K562 (cell line): ENCODE data around the gene ZNF514. TPM values are rescaled to one million over a fixed set of nuclear protein-coding genes. Genes with fewer than 3 reads are reported as not detected.
A peak's percentile ranks its signal among the peaks of the same experiment; 100 is the strongest.

Source experiments
- ATAC-seq: fragments of 200-7000 bp; cut with Tn5 transposase; 3 replicates; pipeline ENCODE4 v1.9.1; 2020; ENCODE audit warnings: moderate library complexity
- BruUV-seq: library from RNA; stranded (reverse); fragments of 400-500 nt; replicated peaks from 2 replicates; lab custom pipeline; 2021; lab: Mats Ljungman, UMichigan
- CTCF ChIA-PET: fragments of 300-600 bp; formaldehyde crosslinking; extraction: SDS; loops from one replicate; lab custom pipeline; 2021; ENCODE audit warnings: low intra/inter-chr PET ratio; lab: Yijun Ruan, JAX
- POLR2A ChIA-PET: fragments of 300-600, 350-650 bp; sonication (Branson Sonifier 250); formaldehyde crosslinking; extraction: SDS; loops from one replicate; lab custom pipeline; 2021; ENCODE audit warnings: antibody characterized with exemption, inconsistent platforms; lab: Yijun Ruan, JAX
- DNase-seq, 4 experiments: peaks; one replicate each; pipeline versions ENCODE4 v3.0.0 to v3.0.0-alpha.2; 2011 to 2018; ENCODE audit warnings: low spot score in 3 of 4, mixed read lengths in 3 of 4; ENCODE audit errors: extremely low read depth in 1 of 4
- FAIRE-seq: peaks from 2 replicates; lab custom pipeline; 2011; peaks lifted over from hg19 to GRCh38; lab: Jason Lieb, UNC
- H2AFZ ChIP-seq: 2 replicates; pipeline ENCODE4 v1.6.0; 2011; ENCODE audit warnings: low read depth, low read length, control low read depth, inconsistent platforms
- H3K27ac ChIP-seq: fragments of 200-600 bp; 3 replicates; pipeline ENCODE4 v1.8.0; 2011; ENCODE audit warnings: low read depth, mild to moderate bottlenecking, control low read depth, inconsistent platforms, low read length, moderate library complexity, mixed read lengths; ENCODE audit errors: extremely low read depth
- H3K27me3 ChIP-seq, 2 experiments: fragments of 300-600 bp in 1 of 2; 2 replicates in 1 of 2; 3 replicates in 1 of 2; pipeline versions ENCODE4 v1.6.0 to v1.8.0; 2011; ENCODE audit warnings: inconsistent platforms in 2 of 2, low read length in 2 of 2, mild to moderate bottlenecking in 1 of 2, mixed read lengths in 1 of 2, moderate library complexity in 1 of 2; ENCODE audit not compliant: control insufficient read depth in 2 of 2, insufficient read depth in 2 of 2
- H3K36me3 ChIP-seq: fragments of 300-600 bp; 3 replicates; pipeline ENCODE4 v1.8.0; 2011; ENCODE audit warnings: mild to moderate bottlenecking, low read length, inconsistent platforms; ENCODE audit not compliant: control insufficient read depth, insufficient read depth
- H3K4me1 ChIP-seq, 2 experiments: fragments of 200-600 bp in 1 of 2; replicated peaks in 1 of 2; 2 replicates in 1 of 2; 3 replicates in 1 of 2; pipeline versions ENCODE4 v1.5.1 to v1.8.0; 2011; ENCODE audit warnings: inconsistent platforms in 2 of 2, low read length in 2 of 2, mild to moderate bottlenecking in 1 of 2, mixed read lengths in 1 of 2, moderate library complexity in 1 of 2; ENCODE audit not compliant: control insufficient read depth in 2 of 2, insufficient read depth in 2 of 2
- H3K4me2 ChIP-seq: 2 replicates; pipeline ENCODE4 v1.6.1; 2011; ENCODE audit warnings: low read length, control low read depth, inconsistent platforms, mixed read lengths; ENCODE audit not compliant: insufficient read depth
- H3K4me3 ChIP-seq: fragments of 200-600 bp; sonication (generic), shearing (Covaris generic); 2 replicates; pipeline ENCODE4 v1.5.1; 2016; ENCODE audit warnings: control low read depth, inconsistent platforms
- H3K79me2 ChIP-seq: fragments of 200-600 bp; 3 replicates; pipeline ENCODE4 v1.8.0; 2011; ENCODE audit warnings: low read length, inconsistent platforms; ENCODE audit not compliant: control insufficient read depth, insufficient read depth
- H3K9ac ChIP-seq, 2 experiments: 2 replicates each; pipeline versions ENCODE4 v1.6.0 to v1.6.1; 2011; ENCODE audit warnings: low read depth in 2 of 2, low read length in 2 of 2, control low read depth in 1 of 2, inconsistent platforms in 1 of 2, mild to moderate bottlenecking in 1 of 2, mixed read lengths in 1 of 2; ENCODE audit not compliant: insufficient read depth in 1 of 2
- H3K9me1 ChIP-seq: one replicate; pipeline ENCODE4 v1.6.0; 2011; ENCODE audit warnings: inconsistent platforms, mild to moderate bottlenecking, low read length, moderate library complexity; ENCODE audit not compliant: control insufficient read depth, insufficient read depth
- H3K9me3 ChIP-seq: replicated peaks from 2 replicates; pipeline ENCODE4 v1.5.1; 2011; ENCODE audit warnings: low read depth, low read length, inconsistent platforms; ENCODE audit not compliant: control insufficient read depth, insufficient read depth
- H4K20me1 ChIP-seq: replicated peaks from 2 replicates; pipeline ENCODE4 v1.6.1; 2011; ENCODE audit warnings: low read length, inconsistent platforms, mixed read lengths; ENCODE audit not compliant: control insufficient read depth, insufficient read depth
- CBX3 ChIP-seq, 2 experiments: IDR thresholded peaks; 1 replicate in 1 of 2; 2 replicates in 1 of 2; pipeline ENCODE4 v1.6.1; 2012; ENCODE audit warnings: inconsistent platforms in 2 of 2, low read length in 2 of 2, borderline replicate concordance in 1 of 2, control low read depth in 1 of 2
- CBX5 ChIP-seq: IDR thresholded peaks from 2 replicates; pipeline ENCODE4 v1.6.1; 2014; ENCODE audit warnings: low read depth, borderline replicate concordance
- DDX20 ChIP-seq: fragments of 450-650 bp; IDR thresholded peaks from 2 replicates; pipeline ENCODE4 v1.6.1; 2016; ENCODE audit warnings: missing genetic modification characterization, low read depth, mild to moderate bottlenecking, missing compliant biosample characterization, moderate library complexity
- ETS1 ChIP-seq: conservative IDR thresholded peaks from 2 replicates; pipeline ENCODE4 v1.6.1; 2011; ENCODE audit warnings: low read depth, mild to moderate bottlenecking, low read length; ENCODE audit not compliant: control insufficient read depth
- LARP7 ChIP-seq: fragments of 450-650 bp; IDR thresholded peaks from 2 replicates; pipeline ENCODE4 v1.6.1; 2016
- RBM25 ChIP-seq: fragments of 200-400 bp; formaldehyde crosslinking; IDR thresholded peaks from 2 replicates; pipeline ENCODE4 v1.6.1; 2018; ENCODE audit warnings: low read length, low read depth, moderate library complexity; ENCODE audit not compliant: severe bottlenecking
- TRIM24 ChIP-seq, 2 experiments: fragments of 450-650 bp; IDR thresholded peaks; 2 replicates each; pipeline ENCODE4 v1.6.1; 2016
- TRIM28 ChIP-seq: fragments of 450-650 bp; IDR thresholded peaks from 2 replicates; pipeline ENCODE4 v1.6.1; 2017
- XRCC3 ChIP-seq: fragments of 450-650 bp; IDR thresholded peaks from 2 replicates; pipeline ENCODE4 v1.6.1; 2017; ENCODE audit warnings: mild to moderate bottlenecking, moderate library complexity
- ZNF274 ChIP-seq: IDR thresholded peaks from 2 replicates; pipeline ENCODE4 v1.6.1; 2011; ENCODE audit warnings: low read depth, mild to moderate bottlenecking, low read length, moderate library complexity, borderline replicate concordance
- ZNF280A ChIP-seq: fragments of 450-650 bp; IDR thresholded peaks from 2 replicates; pipeline ENCODE4 v1.6.1; 2018; ENCODE audit warnings: mild to moderate bottlenecking, low read depth; ENCODE audit not compliant: partially characterized antibody
- ZNF75A ChIP-seq: fragments of 450-650 bp; formaldehyde crosslinking; IDR thresholded peaks from 2 replicates; pipeline ENCODE4 v1.4.0; 2020; ENCODE audit warnings: mild to moderate bottlenecking
- ZNF766 ChIP-seq: fragments of 200-800 bp; sonication (Bioruptor generic); conservative IDR thresholded peaks from 2 replicates; pipeline ENCODE4 v1.6.1; 2016; ENCODE audit warnings: missing genetic modification characterization, missing compliant biosample characterization
- WGBS: fragments of 100-300 bp; shearing (Covaris generic); methylation state at CpG from one replicate; pipeline ENCODE4 v1.1.6; 2016; ENCODE audit warnings: low coverage, mixed read lengths; ENCODE audit not compliant: insufficient coverage; ENCODE audit errors: missing lambda C conversion rate; 5-methylcytosine and 5-hydroxymethylcytosine counted together
- in situ Hi-C: fragments of 300-500 bp; cut with MboI; formaldehyde crosslinking; loops from 4 replicates; pipeline ENCODE4 v1.15.0; 2018; ENCODE audit warnings: inconsistent platforms, mixed read lengths
- intact Hi-C: fragments of 100-400 bp; cut with micrococcal nuclease; formaldehyde crosslinking; loops from 2 replicates; pipeline ENCODE4 v1.14.2; 2022
- polyA plus RNA-seq, 8 experiments: library from polyadenylated mRNA; depleted of rRNA in 4 of 8; stranded (reverse) in 5 of 8; unstranded in 3 of 8; fragments of >200 nt; fragmentation: Nextera tagmentation in 2 of 8; fragmentation: Illumina TruSeq in 1 of 8; extraction: Ambion mirVana in 2 of 8; extraction: Trizol in 1 of 8; gene quantifications; 2 replicates each; pipeline versions ENCODE4 v1.2.1 to v1.2.3, GENCODE V29; 2011 to 2014; ENCODE audit warnings: inconsistent platforms in 1 of 8, missing spikeins in 1 of 8
- total RNA-seq, 7 experiments: library from RNA; depleted of rRNA in 6 of 7; stranded (reverse); fragments of >200 nt in 6 of 7; fragmentation: Illumina TruSeq in 2 of 7; extraction: Trizol in 2 of 7; gene quantifications; 2 replicates each; pipeline versions ENCODE4 v1.2.1 to v1.2.3, GENCODE V29; 2011 to 2021; ENCODE audit warnings: low replicate concordance in 1 of 7

ZNF514 gene
- total and polyA plus RNA-seq, 9 of the 15 experiments (the other 6 are each of a cell fraction or from before 2014, with no cell fraction given) = 7.5 to 17.7 (median 11.4) TPM

GRCh38 chr2:95149397-95149984 is 10.2 kb downstream of the ZNF514 start:
- Histone ChIP-seq H4K20me1 (no peaks in the 10 kb centered on the region), H3K9me1 (no peaks in the 10 kb centered on the region), H3K27me3 (no peaks in the 10 kb centered on the region), H3K4me3 (no peak overlapping the region), H2AFZ (no peak overlapping the region), H3K4me2 (no peak overlapping the region), H3K27ac (no peak overlapping the region), H3K36me3 (peaks cover 42% of the 10 kb centered on the region), H3K9ac (no peak overlapping the region), H3K79me2 (no peaks in the 10 kb centered on the region), H3K9me3 (peaks cover 32% of the 10 kb centered on the region), H3K4me1 (no peaks in the 10 kb centered on the region)
- intact Hi-C loops (no loop called here), in situ Hi-C loops (no loop called here)
- POLR2A ChIA-PET = no interaction called here
- WGBS = 86% methylated on average over 6 of the region's 6 CpGs
- CTCF ChIA-PET = no interaction called here
- no peak for DNase-seq
- BruUV-seq = no TSS peak
- no peak for FAIRE-seq
- TF ChIP-seq ZNF766 (CRISPR knock-in tag) = no peak
- TF ChIP-seq TRIM24 (IDR thresholded peaks at IDR 0.05) = peak in 1 of 2 experiments; percentile 70; a peak in 1 of 4 replicates
- TF ChIP-seq ZNF274 = peak; percentile 100
- peak; percentile 65 for TF ChIP-seq ZNF280A
- TF ChIP-seq DDX20 = no peak
- TF ChIP-seq LARP7 = no peak
- TF ChIP-seq RBM25 = peak; percentile 58
- peak; percentile 43; the same call in 1 of the 2 replicates for TF ChIP-seq CBX5
- peak; percentile 97 for TF ChIP-seq ZNF75A (CRISPR knock-in tag)
- TF ChIP-seq TRIM28 = peak; percentile 98
- TF ChIP-seq CBX3 (IDR thresholded peaks at IDR 0.05; ENCODE audit: borderline replicate concordance in 1 of 2, low read length in 2 of 2) = peak in 1 of 2 experiments; percentile 58; a peak in 1 of 3 replicates
- peak; percentile 85 for TF ChIP-seq ETS1
- TF ChIP-seq XRCC3 = peak; percentile 77
- ATAC-seq = no peak
